K562 (cell line): Measurements from ENCODE around the gene CDKN2D. TPM values are rescaled to one million over a fixed set of nuclear protein-coding genes. Genes with fewer than 3 reads are reported as not detected.

ENCODE experiments used
- ATAC-seq: fragments of 200-7000 bp; cut with Tn5 transposase; 3 replicates; pipeline ENCODE4 v1.9.1; 2020; ENCODE audit warnings: moderate library complexity
- BruUV-seq: library from RNA; stranded (reverse); fragments of 400-500 nt; replicated peaks from 2 replicates; lab custom pipeline; 2021; lab: Mats Ljungman, UMichigan
- CTCF ChIA-PET: fragments of 300-600 bp; formaldehyde crosslinking; extraction: SDS; loops from one replicate; lab custom pipeline; 2021; ENCODE audit warnings: low intra/inter-chr PET ratio; lab: Yijun Ruan, JAX
- POLR2A ChIA-PET: fragments of 300-600, 350-650 bp; sonication (Branson Sonifier 250); formaldehyde crosslinking; extraction: SDS; loops from one replicate; lab custom pipeline; 2021; ENCODE audit warnings: antibody characterized with exemption, inconsistent platforms; lab: Yijun Ruan, JAX
- DNase-seq, 4 experiments: peaks; one replicate each; pipeline versions ENCODE4 v3.0.0 to v3.0.0-alpha.2; 2011 to 2018; ENCODE audit warnings: low spot score in 3 of 4, mixed read lengths in 3 of 4; ENCODE audit errors: extremely low read depth in 1 of 4
- FAIRE-seq: peaks from 2 replicates; lab custom pipeline; 2011; peaks lifted over from hg19 to GRCh38; lab: Jason Lieb, UNC
- H2AFZ ChIP-seq: 2 replicates; pipeline ENCODE4 v1.6.0; 2011; ENCODE audit warnings: low read depth, low read length, control low read depth, inconsistent platforms
- H3K27ac ChIP-seq: fragments of 200-600 bp; 3 replicates; pipeline ENCODE4 v1.8.0; 2011; ENCODE audit warnings: low read depth, mild to moderate bottlenecking, control low read depth, inconsistent platforms, low read length, moderate library complexity, mixed read lengths; ENCODE audit errors: extremely low read depth
- H3K27me3 ChIP-seq, 2 experiments: fragments of 300-600 bp in 1 of 2; 2 replicates in 1 of 2; 3 replicates in 1 of 2; pipeline versions ENCODE4 v1.6.0 to v1.8.0; 2011; ENCODE audit warnings: inconsistent platforms in 2 of 2, low read length in 2 of 2, mild to moderate bottlenecking in 1 of 2, mixed read lengths in 1 of 2, moderate library complexity in 1 of 2; ENCODE audit not compliant: control insufficient read depth in 2 of 2, insufficient read depth in 2 of 2
- H3K36me3 ChIP-seq: fragments of 300-600 bp; 3 replicates; pipeline ENCODE4 v1.8.0; 2011; ENCODE audit warnings: mild to moderate bottlenecking, low read length, inconsistent platforms; ENCODE audit not compliant: control insufficient read depth, insufficient read depth
- H3K4me1 ChIP-seq, 2 experiments: fragments of 200-600 bp in 1 of 2; replicated peaks in 1 of 2; 2 replicates in 1 of 2; 3 replicates in 1 of 2; pipeline versions ENCODE4 v1.5.1 to v1.8.0; 2011; ENCODE audit warnings: inconsistent platforms in 2 of 2, low read length in 2 of 2, mild to moderate bottlenecking in 1 of 2, mixed read lengths in 1 of 2, moderate library complexity in 1 of 2; ENCODE audit not compliant: control insufficient read depth in 2 of 2, insufficient read depth in 2 of 2
- H3K4me2 ChIP-seq: 2 replicates; pipeline ENCODE4 v1.6.1; 2011; ENCODE audit warnings: low read length, control low read depth, inconsistent platforms, mixed read lengths; ENCODE audit not compliant: insufficient read depth
- H3K4me3 ChIP-seq: fragments of 200-600 bp; sonication (generic), shearing (Covaris generic); 2 replicates; pipeline ENCODE4 v1.5.1; 2016; ENCODE audit warnings: control low read depth, inconsistent platforms
- H3K79me2 ChIP-seq: fragments of 200-600 bp; 3 replicates; pipeline ENCODE4 v1.8.0; 2011; ENCODE audit warnings: low read length, inconsistent platforms; ENCODE audit not compliant: control insufficient read depth, insufficient read depth
- H3K9ac ChIP-seq, 2 experiments: 2 replicates each; pipeline versions ENCODE4 v1.6.0 to v1.6.1; 2011; ENCODE audit warnings: low read depth in 2 of 2, low read length in 2 of 2, control low read depth in 1 of 2, inconsistent platforms in 1 of 2, mild to moderate bottlenecking in 1 of 2, mixed read lengths in 1 of 2; ENCODE audit not compliant: insufficient read depth in 1 of 2
- H3K9me1 ChIP-seq: one replicate; pipeline ENCODE4 v1.6.0; 2011; ENCODE audit warnings: inconsistent platforms, mild to moderate bottlenecking, low read length, moderate library complexity; ENCODE audit not compliant: control insufficient read depth, insufficient read depth
- H3K9me3 ChIP-seq: replicated peaks from 2 replicates; pipeline ENCODE4 v1.5.1; 2011; ENCODE audit warnings: low read depth, low read length, inconsistent platforms; ENCODE audit not compliant: control insufficient read depth, insufficient read depth
- H4K20me1 ChIP-seq: replicated peaks from 2 replicates; pipeline ENCODE4 v1.6.1; 2011; ENCODE audit warnings: low read length, inconsistent platforms, mixed read lengths; ENCODE audit not compliant: control insufficient read depth, insufficient read depth
- KAT7 ChIP-seq: sonication (generic); formaldehyde crosslinking; IDR thresholded peaks from 2 replicates; pipeline ENCODE4 v1.8.0; 2022; ENCODE audit warnings: missing genetic modification reagents, mild to moderate bottlenecking, borderline replicate concordance
- ZNF121 ChIP-seq: sonication (generic); formaldehyde crosslinking; conservative IDR thresholded peaks from 2 replicates; pipeline ENCODE4 v1.8.0; 2022; ENCODE audit warnings: missing genetic modification reagents
- ZNF311 ChIP-seq: fragments of 250-450 bp; sonication (Bioruptor Pico); IDR thresholded peaks from 2 replicates; pipeline ENCODE4 v1.4.0; 2020; ENCODE audit warnings: mild to moderate bottlenecking, moderate library complexity
- ZNF766 ChIP-seq: fragments of 200-800 bp; sonication (Bioruptor generic); conservative IDR thresholded peaks from 2 replicates; pipeline ENCODE4 v1.6.1; 2016; ENCODE audit warnings: missing genetic modification characterization, missing compliant biosample characterization
- WGBS: fragments of 100-300 bp; shearing (Covaris generic); methylation state at CpG from one replicate; pipeline ENCODE4 v1.1.6; 2016; ENCODE audit warnings: low coverage, mixed read lengths; ENCODE audit not compliant: insufficient coverage; ENCODE audit errors: missing lambda C conversion rate; 5-methylcytosine and 5-hydroxymethylcytosine counted together
- in situ Hi-C: fragments of 300-500 bp; cut with MboI; formaldehyde crosslinking; loops from 4 replicates; pipeline ENCODE4 v1.15.0; 2018; ENCODE audit warnings: inconsistent platforms, mixed read lengths
- intact Hi-C: fragments of 100-400 bp; cut with micrococcal nuclease; formaldehyde crosslinking; loops from 2 replicates; pipeline ENCODE4 v1.14.2; 2022
- polyA plus RNA-seq, 8 experiments: library from polyadenylated mRNA; depleted of rRNA in 4 of 8; stranded (reverse) in 5 of 8; unstranded in 3 of 8; fragments of >200 nt; fragmentation: Nextera tagmentation in 2 of 8; fragmentation: Illumina TruSeq in 1 of 8; extraction: Ambion mirVana in 2 of 8; extraction: Trizol in 1 of 8; gene quantifications; 2 replicates each; pipeline versions ENCODE4 v1.2.1 to v1.2.3, GENCODE V29; 2011 to 2014; ENCODE audit warnings: inconsistent platforms in 1 of 8, missing spikeins in 1 of 8
- total RNA-seq, 7 experiments: library from RNA; depleted of rRNA in 6 of 7; stranded (reverse); fragments of >200 nt in 6 of 7; fragmentation: Illumina TruSeq in 2 of 7; extraction: Trizol in 2 of 7; gene quantifications; 2 replicates each; pipeline versions ENCODE4 v1.2.1 to v1.2.3, GENCODE V29; 2011 to 2021; ENCODE audit warnings: low replicate concordance in 1 of 7
- TF ChIP-seq, protein P1 (sequence below): fragments of 450-650 bp; IDR thresholded peaks from 2 replicates; pipeline ENCODE4 v1.6.1; 2016
- TF ChIP-seq, protein P2 (sequence below): sonication (generic); formaldehyde crosslinking; IDR thresholded peaks from 2 replicates; pipeline ENCODE4 v1.9.0; 2022; ENCODE audit warnings: mild to moderate bottlenecking, missing genetic modification reagents
- TF ChIP-seq, protein P3 (sequence below): sonication (generic); formaldehyde crosslinking; IDR thresholded peaks from 2 replicates; pipeline ENCODE4 v1.8.0; 2022; ENCODE audit warnings: mild to moderate bottlenecking, missing genetic modification reagents

CDKN2D gene
- total and polyA plus RNA-seq, 9 of the 15 experiments (the other 6 are each of a cell fraction or from before 2014, with no cell fraction given): 0.41 to 8.2 (median 3.7) TPM

DNA sequence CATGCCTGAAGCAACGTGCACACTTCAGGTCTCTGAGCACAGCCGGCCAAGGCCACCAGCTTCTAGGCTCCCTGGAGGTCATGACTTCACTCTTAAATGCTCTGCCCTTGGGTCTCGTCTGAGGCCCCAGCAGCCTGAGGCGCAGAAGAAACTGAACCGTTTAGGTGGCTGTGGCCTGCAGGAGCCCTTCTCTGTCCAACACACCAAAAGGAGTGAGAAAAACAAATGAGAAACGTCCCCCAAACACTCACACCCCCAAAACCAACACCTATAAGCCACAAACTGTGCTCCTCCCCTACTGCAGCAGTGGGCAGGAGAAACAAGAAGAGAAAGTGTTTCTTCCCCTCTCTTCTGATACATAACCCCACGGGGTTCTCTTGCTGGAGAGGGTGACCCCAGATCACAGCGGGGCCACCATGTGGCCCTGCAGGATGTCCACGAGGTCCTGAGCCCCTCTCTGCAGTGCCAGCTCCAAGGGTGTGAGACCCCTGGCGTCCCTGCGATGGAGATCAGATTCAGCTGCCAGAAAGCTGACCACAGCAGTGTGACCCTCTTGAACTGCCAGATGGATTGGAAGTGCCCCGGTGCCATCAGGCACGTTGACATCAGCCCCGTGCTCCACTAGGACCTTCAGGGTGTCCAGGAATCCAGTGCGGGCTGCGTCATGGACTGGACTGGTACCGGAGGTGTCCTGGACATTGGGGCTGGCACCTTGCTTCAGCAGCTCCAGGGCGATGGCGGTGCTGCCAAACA is 1.9 kb downstream of the CDKN2D start:
- Histone ChIP-seq H3K9ac (peak overlapping the region; percentile 9 to 82; a peak in 3 of 4 replicates), H3K9me1 (no peaks in the 10 kb centered on the region), H3K4me1 (peaks cover 29 to 49% of the 10 kb centered on the region in 2 experiments)
- BruUV-seq: no TSS peak
- no peak for FAIRE-seq
- TF ChIP-seq ZNF766 (CRISPR knock-in tag) (0 out of 2 replicates have a peak, but pooled peaks have one; percentile 0), KAT7 (no peak), ZNF121 (CRISPR knock-in tag) (0 out of 2 replicates have a peak, but pooled peaks have one; percentile 20), ZNF311 (0 out of 2 replicates have a peak, but pooled peaks have one; percentile 43)
- TF ChIP-seq, protein P1, sequence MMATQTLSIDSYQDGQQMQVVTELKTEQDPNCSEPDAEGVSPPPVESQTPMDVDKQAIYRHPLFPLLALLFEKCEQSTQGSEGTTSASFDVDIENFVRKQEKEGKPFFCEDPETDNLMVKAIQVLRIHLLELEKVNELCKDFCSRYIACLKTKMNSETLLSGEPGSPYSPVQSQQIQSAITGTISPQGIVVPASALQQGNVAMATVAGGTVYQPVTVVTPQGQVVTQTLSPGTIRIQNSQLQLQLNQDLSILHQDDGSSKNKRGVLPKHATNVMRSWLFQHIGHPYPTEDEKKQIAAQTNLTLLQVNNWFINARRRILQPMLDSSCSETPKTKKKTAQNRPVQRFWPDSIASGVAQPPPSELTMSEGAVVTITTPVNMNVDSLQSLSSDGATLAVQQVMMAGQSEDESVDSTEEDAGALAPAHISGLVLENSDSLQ: no peak
- TF ChIP-seq, protein P2, sequence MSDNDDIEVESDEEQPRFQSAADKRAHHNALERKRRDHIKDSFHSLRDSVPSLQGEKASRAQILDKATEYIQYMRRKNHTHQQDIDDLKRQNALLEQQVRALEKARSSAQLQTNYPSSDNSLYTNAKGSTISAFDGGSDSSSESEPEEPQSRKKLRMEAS (CRISPR knock-in tag): peak; percentile 35; the same call in 1 of the 2 replicates
- TF ChIP-seq, protein P3, sequence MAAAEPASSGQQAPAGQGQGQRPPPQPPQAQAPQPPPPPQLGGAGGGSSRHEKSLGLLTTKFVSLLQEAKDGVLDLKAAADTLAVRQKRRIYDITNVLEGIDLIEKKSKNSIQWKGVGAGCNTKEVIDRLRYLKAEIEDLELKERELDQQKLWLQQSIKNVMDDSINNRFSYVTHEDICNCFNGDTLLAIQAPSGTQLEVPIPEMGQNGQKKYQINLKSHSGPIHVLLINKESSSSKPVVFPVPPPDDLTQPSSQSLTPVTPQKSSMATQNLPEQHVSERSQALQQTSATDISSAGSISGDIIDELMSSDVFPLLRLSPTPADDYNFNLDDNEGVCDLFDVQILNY: 0 out of 2 replicates have a peak, but pooled peaks have one; percentile 55
- TF ChIP-seq, all 486 proteins: peak for 5
- 51% methylated on average over 16 of the region's 19 CpGs for WGBS
- DNase-seq (peak in 1 of 4 experiments; percentile 63), ATAC-seq (no peak)
- Histone ChIP-seq H3K4me2 (peak overlapping the region; percentile 79), H4K20me1 (no peaks in the 10 kb centered on the region), H3K9me3 (no peaks in the 10 kb centered on the region), H3K79me2 (peaks cover 28% of the 10 kb centered on the region), H3K27me3 (no peaks in the 10 kb centered on the region), H3K36me3 (peaks cover 17% of the 10 kb centered on the region; the same call in 2 of the 3 replicates), H3K4me3 (no peak overlapping the region), H3K27ac (peak overlapping the region; percentile 14), H2AFZ (0 out of 2 replicates have a peak overlapping the region, but pooled peaks have one; percentile 15)
- POLR2A ChIA-PET: interaction anchor here (0.9 to 2.1 kb wide), 4 partner anchors 11 to 68 kb away, joined by 3 to 14 read pairs (median 6); no protein-coding TSS in a partner anchor
- intact Hi-C loops (loop anchor here (5.0 kb wide), 2 partner anchors 85 to 90 kb away; partner anchors contain the start of gene ILF3), in situ Hi-C loops (no loop called here)
- CTCF ChIA-PET: no interaction called here
